GM06990 (cell line): ENCODE data around the gene SLC26A6.

ENCODE experiments used
- DNase-seq: peaks from one replicate; pipeline ENCODE4 v3.0.0-alpha.2; 2011; ENCODE audit not compliant: insufficient read length; ENCODE audit errors: extremely low read depth
- H3K27me3 ChIP-seq: replicated peaks from 2 replicates; pipeline ENCODE4 v1.6.0; 2011; ENCODE audit warnings: low read length; ENCODE audit not compliant: control insufficient read depth, insufficient read depth
- H3K36me3 ChIP-seq: 2 replicates; pipeline ENCODE4 v1.5.1; 2011; ENCODE audit warnings: low read length; ENCODE audit not compliant: control insufficient read depth, insufficient read depth
- H3K4me3 ChIP-seq: replicated peaks from 2 replicates; pipeline ENCODE4 v1.5.1; 2011; ENCODE audit warnings: low read depth, mild to moderate bottlenecking, control low read depth, low read length
- TF ChIP-seq, protein P1 (sequence below): IDR thresholded peaks from 2 replicates; pipeline ENCODE4 v1.5.1; 2011; ENCODE audit warnings: low read length, control low read depth, mild to moderate bottlenecking, inconsistent platforms; ENCODE audit not compliant: insufficient read depth, poor library complexity, severe bottlenecking

SLC26A6 gene

DNA sequence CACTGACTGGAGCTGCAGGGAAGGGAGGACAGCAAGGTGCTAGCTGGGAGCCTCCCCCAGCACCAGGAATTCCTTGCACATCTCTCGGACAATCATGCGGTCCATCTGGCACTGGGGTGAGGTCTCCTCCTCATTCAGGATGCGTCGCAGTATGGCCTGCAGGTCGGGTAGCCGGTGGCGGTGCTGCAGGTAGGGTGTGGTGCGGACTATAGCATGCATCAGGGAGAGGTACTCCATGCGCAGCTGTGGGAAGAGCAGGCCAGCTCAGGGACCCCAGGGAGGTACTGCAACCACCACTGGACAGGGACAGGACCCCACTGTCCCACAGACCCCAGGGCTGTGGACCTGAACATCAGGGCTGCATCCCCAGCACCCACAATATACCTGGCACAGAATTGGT lies 39.2 kb upstream of the SLC26A6 start:
- peaks cover 15% of the 10 kb centered on the region for H3K36me3 ChIP-seq
- H3K4me3 ChIP-seq, result no peak overlapping the region
- no peak for DNase-seq
- H3K27me3 ChIP-seq, result no peaks in the 10 kb centered on the region
- TF ChIP-seq, protein P1, sequence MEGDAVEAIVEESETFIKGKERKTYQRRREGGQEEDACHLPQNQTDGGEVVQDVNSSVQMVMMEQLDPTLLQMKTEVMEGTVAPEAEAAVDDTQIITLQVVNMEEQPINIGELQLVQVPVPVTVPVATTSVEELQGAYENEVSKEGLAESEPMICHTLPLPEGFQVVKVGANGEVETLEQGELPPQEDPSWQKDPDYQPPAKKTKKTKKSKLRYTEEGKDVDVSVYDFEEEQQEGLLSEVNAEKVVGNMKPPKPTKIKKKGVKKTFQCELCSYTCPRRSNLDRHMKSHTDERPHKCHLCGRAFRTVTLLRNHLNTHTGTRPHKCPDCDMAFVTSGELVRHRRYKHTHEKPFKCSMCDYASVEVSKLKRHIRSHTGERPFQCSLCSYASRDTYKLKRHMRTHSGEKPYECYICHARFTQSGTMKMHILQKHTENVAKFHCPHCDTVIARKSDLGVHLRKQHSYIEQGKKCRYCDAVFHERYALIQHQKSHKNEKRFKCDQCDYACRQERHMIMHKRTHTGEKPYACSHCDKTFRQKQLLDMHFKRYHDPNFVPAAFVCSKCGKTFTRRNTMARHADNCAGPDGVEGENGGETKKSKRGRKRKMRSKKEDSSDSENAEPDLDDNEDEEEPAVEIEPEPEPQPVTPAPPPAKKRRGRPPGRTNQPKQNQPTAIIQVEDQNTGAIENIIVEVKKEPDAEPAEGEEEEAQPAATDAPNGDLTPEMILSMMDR, result no peak

DNA sequence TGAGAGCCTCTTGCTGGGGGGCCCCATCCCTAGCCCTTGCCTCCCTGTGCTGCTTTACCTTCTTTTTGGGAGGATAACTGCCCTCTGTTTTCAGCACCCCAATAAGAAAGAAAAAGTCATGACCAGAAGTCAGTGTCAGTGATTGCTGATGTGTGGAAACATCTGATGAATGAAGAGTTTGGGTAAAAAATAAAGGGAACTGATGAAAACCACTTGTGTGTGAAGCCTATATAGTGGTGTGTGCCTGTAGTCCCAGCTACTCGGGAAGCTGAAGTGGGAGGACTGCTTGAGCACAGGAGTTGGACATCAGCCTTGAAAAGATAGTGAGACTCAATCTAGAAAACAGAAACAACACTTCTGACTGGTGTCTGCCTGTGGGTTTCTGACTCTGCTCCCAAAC lies 37.3 kb upstream of the SLC26A6 start:
- H3K36me3 ChIP-seq, result peaks cover 10% of the 10 kb centered on the region
- TF ChIP-seq, protein P1, result no peak
- no peak for DNase-seq

DNA sequence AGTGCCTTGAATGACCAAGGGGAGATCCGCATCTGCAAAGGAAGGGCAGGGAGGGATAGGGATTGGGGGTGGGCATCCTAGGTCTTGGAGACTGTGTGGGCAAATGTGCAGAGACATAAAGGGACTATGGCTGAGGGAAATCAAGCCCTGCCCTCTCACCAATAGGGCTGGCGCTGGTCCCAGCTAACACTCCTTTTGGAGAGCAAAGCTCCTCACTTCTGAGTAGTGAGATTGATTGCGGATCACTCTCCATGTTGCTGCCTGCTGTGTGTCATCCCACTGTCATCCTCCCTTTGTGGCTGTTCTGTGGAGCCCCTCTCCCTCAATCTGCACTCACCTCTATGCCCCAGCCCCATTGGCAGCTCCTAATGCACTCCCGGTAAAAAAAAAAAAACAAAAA lies 29.7 kb upstream of the SLC26A6 start:
- Histone ChIP-seq H3K4me3 (no peak overlapping the region), H3K36me3 (no peaks in the 10 kb centered on the region), H3K27me3 (no peaks in the 10 kb centered on the region)
- TF ChIP-seq, protein P1, result no peak
- no peak for DNase-seq

More for the DNA sequence above, 37.3 kb upstream of the SLC26A6 start:
- Histone ChIP-seq H3K4me3 (no peak overlapping the region), H3K27me3 (no peaks in the 10 kb centered on the region)

DNA sequence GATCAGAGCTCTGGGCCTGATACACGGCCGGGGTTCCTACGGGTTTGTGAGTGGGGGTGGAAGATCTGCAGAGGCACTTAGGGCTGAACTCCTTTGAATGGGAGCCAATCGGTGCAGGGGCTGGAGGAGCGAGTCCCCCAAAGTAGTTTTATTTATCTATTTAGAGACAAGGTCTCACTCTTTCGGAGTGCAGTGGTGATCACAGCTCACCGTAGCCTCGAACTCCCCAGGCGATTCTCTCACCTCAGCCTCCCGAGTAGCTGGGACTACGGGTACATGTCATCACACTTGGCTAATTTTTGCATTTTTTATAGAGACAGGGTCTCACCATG lies 29.0 kb upstream of the SLC26A6 start:
- Histone ChIP-seq H3K36me3 (no peaks in the 10 kb centered on the region), H3K27me3 (no peaks in the 10 kb centered on the region), H3K4me3 (no peak overlapping the region)
- no peak for DNase-seq
- TF ChIP-seq, protein P1, result no peak

DNA sequence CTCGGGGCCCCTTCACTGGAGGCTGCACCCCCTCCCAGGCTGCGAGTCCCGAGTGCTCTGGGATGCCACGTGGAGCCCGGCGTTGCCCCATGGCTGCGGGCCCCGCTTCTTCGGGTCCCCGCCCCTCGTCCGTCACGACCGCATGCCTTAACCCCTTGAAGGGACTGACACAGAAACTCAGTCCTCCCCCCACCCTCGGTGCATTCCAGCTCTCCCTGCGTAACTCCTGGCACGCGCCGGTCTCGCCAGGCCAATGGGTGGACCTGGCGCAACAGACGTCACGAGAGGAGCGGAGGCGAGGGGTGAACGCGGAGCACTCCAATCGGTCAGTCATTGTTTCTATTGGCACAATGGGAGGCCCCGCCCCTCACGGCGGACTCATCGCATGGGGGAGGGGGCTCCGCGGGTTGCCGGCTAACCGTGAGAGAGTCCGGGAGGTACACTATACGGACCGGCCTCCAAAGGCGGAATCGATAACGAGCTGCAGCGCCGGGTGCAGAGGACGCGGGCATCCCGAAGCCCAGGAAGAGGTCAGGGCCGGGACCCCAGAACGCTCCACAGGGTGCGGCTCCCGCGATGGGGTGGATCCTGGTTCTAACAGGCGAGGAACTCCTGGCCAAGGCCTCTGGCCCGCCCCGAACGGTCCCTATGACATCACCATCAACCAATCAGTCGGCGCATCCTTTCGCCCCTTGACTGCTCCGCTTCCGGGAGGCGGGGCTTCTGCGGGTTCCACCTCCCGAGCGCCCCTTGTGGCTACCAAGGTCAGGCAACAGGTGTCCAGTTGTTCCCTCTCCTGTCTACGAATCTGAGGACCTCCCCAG lies 28.4 kb upstream of the SLC26A6 start:
- Histone ChIP-seq H3K4me3 (peak overlapping the region; percentile 56), H3K36me3 (no peaks in the 10 kb centered on the region), H3K27me3 (no peaks in the 10 kb centered on the region)
- peak; percentile 95 for DNase-seq
- TF ChIP-seq, protein P1, result peak; percentile 94
